Measurements from ENCODE around the gene MBLAC2. TPM values are rescaled to one million over a fixed set of nuclear protein-coding genes. Genes with fewer than 3 reads are reported as not detected.

The MBLAC2 gene
- 3.8 TPM for polyA plus RNA-seq (2013, experiment 1 of 2; ENCODE audit: insufficient read length)
- 4.1 TPM for polyA plus RNA-seq (2013, experiment 2 of 2; ENCODE audit: insufficient read length)

DNA sequence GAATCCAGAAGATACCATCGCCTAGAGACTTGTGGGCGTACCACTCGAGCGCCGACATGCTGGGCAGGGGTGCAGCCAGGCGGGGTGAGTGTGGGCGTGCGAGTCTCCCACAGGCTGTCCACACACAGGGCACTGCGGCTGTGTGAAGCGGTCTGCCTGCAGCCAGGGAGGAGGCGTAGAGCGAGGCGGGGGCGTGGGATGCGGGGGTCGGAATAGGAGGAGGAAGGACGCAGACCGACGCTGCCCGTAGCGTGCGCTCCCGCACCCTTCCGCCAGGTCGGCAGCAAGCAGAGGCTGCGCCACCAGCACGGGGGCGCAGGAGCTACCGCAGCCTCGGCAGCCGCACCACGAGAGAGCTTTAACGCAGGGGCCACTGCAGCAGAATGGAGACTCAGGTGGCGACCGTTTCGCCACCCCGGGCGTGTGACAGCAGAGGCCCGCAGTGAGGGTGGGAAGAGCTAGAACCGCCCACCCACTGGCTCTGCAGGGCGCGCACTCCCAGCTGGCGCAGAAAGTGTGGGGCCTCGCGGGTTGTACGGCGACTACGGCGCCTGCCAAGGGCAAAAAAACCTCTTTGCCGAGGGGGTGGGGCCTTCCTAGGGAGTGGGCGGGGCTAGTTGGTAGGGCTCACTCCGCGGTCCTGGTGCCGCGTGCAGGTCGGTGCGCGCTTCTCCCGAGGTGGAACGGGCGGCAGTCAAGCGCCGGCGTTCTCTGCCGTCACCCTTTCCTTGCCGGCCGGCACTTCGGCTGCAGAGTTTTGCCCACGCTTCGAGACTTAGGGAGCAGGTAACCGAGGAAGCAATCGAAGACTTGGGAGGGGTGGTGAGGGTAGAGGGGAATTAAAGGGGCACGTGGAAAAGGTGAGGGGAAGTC, at the start of gene MBLAC2, which contains the start of gene POLR3G:
MBLAC2 (minus strand) TSS at position 537 of the 873 bp plus-strand sequence; CDS start at position 58, 479 bp downstream.
POLR3G (plus strand) TSS at position 630 of the 873 bp plus-strand sequence. CDS start 10,704 bp downstream, outside the sequence.
- peak; percentile 91 for DNase-seq

GRCh38 chr5:90519081-90519480, 44.5 kb upstream of the MBLAC2 start:
- DNase-seq = no peak

DNA sequence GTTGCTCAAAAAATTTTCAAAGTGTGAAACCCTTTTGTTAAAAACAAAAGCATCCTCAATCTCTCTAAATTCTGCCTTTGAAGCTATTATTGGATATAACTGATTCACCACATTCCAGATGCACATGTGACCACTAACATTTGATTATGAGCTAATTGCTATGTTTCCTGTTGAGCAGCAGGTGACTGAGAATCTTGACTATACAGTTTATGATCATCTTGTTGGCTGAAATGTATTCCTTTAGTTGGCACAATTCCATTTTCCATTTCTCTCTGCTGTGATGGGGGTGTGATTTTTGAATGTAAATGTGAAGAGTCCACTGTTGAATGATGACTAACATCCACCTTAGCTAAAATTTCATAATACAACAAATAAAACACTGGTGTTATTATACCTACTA, 44.1 kb upstream of the MBLAC2 start:
- peak; percentile 16 for DNase-seq

GRCh38 chr5:90514520-90514919, 39.9 kb upstream of the MBLAC2 start:
- DNase-seq = no peak

DNA sequence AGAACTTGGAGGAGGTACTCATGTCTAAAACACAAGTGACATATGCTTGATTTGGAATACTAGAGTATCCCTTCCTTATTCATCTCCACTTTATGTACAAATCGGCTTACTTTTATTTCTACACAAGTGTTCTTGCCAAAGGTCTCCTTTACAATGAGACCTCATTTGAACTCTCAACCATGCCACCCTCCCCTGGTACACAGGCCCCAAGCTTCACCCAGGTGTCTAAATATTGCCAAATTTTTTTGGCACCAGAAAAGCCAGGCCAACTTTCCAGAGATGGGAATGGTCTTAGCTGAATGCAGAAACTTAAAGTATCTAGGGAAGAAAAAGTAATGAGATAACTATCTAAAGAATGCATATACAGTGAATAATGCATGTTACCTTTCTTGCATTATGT, 35.9 kb upstream of the MBLAC2 start:
- no peak for DNase-seq

DNA sequence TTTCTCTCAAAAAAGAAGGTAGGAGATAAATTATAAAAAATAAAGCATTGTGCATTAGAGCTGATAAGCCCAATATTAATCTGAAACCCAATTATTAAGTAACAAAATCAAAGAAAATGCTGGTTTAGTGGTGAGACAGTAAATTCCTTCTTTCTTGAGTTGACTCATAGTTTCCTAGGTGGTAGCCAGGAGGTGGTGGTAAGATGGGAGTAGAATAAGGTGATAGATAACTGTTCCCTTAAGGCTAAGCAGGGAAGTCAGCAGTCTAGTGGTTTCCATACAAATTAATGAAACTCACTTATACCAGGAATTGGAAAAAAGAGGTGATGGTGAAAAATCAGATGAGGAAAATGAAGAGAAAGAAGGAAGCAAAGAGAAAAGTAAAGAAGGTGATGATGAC, 31.6 kb upstream of the MBLAC2 start:
- DNase-seq = no peak

DNA sequence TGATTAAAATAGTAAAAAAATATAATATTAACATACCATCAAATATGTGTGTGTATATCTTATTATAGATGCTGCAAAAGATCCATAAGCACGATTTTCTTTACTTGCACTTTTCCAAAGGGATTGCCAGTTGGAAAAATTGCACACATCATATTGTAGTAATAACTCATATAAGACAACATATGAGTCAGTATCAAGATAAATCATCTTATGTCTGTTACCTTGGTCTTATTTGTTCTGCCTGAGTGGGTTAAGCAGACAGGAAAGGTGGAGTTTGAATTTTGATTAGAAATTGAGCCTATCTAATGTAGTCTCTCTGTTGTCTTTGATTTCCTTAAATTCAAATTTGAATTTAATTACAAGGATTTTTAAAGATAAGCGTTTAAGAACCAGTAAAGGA, 30.2 kb upstream of the MBLAC2 start:
- DNase-seq = no peak

DNA sequence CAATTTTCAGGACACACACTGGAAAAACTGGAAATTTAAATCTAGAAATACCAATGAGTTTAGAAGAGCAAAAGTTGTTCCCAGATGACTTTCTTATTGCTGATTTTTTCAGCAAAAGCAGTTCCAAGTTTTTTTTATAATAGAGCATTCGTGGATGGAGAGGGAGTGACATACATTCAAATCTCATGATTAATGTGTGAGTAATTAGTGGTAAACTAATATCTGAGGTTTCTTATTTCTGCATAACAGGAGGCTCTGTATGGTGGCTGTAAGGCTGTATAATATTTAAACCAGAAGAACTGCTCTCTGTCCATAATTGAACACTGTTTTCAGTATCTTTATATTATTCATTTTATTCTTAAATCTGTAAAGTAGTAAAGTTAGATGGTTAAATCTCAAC, 29.0 kb upstream of the MBLAC2 start:
- DNase-seq = peak; percentile 22

DNA sequence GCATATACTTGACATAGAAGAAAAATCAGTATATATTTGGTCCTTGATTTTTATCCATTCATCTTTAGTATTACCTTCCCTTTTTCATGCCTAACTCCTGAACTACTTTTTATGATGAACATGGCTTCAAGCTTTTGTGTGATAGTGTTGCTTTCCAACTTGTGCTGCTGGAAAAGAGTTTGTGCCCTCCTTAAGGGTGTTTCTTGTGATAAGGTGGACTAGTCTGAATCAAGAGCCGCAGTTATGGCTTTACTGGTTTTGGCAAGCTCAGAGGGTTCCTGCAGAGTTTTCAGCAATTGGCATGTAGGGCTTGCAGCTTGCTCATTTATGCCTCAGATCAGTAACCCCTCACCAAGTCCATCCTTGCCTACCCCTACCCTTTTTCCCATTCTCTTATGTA, 20.6 kb upstream of the MBLAC2 start:
- no peak for DNase-seq

DNA sequence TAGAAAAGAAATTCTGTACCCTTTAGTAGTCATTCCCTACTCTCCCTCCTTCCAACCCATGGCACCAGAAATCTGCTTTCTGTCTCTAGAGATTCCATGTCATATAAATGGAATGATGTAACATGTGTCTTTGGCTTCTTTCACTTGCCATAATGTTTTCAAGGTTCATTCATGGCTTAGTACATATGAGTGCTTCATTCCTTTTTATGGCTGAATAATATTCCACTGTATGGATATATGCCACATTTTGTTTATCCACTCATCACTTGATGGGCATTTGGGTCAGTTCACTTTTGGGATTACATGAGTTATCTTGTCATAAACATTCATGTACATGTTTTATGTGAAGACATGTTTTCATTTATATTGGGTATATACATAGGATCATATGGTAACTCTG, 19.5 kb upstream of the MBLAC2 start:
- DNase-seq = no peak

- peak; percentile 65 for DNase-seq
These were observed 14.2 kb upstream of the MBLAC2 start for GRCh38 chr5:90488791-90489190.

GRCh38 chr5:90484540-90484939, 10.0 kb upstream of the MBLAC2 start:
- DNase-seq = no peak

DNA sequence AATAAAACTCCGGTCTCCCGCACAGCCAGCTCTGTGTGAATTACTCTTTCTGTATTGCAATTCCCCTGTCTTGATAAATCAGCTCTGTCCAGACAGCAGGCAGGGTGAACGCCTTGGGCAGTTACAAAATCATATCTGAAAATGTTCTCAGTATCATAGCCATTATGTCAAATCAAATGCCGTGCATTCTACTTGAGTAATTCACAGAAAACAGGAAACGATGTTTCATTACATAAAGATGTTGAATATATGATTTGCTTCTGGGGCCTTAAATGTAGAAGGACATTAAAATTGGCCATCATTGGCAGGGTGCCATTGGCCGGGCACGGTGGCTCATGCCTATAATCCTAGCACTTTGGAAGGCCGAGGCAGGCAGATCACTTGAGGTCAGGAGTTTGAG, 8.6 kb upstream of the MBLAC2 start:
- DNase-seq = no peak

GRCh38 chr5:90480699-90481098, 6.1 kb upstream of the MBLAC2 start:
- no peak for DNase-seq

DNA sequence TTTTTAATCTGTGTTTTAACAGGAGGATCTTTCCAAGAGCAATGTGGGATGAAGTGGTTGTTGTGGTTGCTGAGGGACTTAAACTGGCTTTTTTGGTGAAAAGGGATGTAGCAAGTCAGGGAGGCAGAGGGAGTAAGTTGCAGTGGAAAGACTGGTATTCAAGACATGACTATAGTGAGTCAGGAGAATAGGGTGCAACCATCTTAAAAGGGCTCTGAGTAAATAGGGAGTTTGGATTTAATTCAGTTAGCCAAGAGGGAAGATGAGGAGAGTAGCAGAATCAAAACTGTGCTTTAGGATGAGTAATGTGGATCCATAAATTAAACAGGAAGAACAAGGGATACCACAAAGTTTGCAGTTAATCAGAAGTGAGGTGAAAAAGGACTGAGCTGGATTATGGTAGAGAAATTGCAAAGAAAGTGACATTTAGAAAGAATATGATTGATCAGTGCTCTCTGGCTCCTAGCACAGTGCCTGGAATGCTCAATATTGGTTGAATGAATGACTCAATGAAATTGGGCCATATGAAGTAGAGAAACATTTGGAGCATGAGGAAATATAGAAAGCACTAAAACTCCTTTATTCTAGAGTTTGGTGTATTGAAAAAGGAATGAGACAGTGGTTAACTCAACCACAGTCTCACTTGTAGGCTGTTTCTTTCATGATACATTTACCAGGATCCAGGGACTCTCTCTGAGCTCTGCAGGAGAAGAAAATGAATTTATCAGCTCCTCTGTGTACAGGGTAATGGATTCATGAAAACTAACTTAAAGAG, 5.2 kb upstream of the MBLAC2 start:
- peak; percentile 52 for DNase-seq

GRCh38 chr5:90477621-90478215, 3.1 kb upstream of the MBLAC2 start:
- no peak for DNase-seq

DNA sequence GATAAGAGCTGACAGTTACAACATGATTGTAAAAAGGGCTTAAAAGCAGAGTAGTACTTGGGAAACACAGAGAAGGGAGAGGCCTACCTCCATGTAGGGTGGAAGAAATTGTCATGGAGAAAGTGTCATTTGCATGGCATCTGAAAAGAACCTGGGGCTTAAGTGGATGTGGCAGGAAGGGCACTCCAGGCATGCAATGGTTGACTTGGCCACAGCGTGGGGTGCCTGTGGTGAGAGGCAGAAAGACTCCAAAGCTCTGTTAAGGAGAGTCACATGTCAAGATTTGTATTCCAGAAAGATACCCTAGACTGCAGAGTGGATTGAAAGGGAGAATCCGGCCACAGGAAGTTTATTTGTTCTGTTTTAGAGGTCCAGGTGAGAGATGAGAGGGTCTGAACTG, 2.5 kb upstream of the MBLAC2 start:
- DNase-seq = no peak

DNA sequence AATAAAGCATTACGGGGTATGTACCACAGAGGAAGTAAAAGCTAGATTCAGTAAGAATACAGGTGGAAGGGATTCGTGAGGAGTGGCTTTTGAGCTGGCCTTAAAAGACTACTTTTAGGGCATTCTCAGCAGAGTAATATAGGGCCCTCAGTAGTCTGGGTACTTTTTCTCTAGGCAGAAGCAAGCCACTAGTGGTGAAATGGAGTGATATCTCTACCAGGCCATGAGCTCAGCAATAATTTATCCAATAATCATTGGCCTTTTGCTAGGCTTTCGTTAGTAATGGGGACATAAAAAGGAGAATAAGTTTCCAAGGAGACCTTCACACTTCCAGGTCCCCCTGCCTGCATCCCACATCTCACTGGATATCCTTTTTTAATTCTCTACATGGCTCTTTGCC, 1.8 kb upstream of the MBLAC2 start:
- DNase-seq = no peak

- no peak for DNase-seq
These were observed 937 bp upstream of the MBLAC2 start for GRCh38 chr5:90475436-90475980.

GRCh38 chr5:90473396-90474234, 956 bp downstream of the MBLAC2 start:
- no peak for DNase-seq

DNA sequence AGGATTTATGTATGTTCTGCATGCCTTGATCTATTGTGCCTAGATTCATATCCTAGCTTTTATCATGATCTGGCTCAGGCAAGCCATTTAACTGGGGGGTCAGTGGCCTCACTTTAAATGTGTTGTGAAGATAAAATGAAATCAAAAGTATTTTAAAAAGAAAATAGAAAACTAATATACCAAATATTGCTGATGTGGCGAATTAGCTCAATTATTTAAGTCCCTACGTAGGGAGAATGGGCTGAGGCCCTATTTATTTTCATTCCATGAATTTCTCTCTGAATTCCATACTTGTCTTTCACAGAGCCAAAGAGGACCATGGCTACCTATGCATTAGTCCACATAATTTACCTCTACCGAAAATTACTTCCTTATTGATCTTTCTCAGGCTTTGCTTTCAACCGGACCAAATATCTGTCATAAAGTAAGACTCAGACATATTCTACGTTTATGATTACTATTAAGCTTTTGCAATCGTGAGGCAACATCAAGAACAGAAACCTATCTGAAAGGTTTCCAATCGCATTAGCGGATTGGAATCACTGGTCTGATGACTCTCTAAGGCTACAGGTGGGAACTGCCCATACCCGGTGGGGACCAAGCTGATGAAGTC, 1.7 kb downstream of the MBLAC2 start:
- DNase-seq = no peak

Data from fibroblast of skin of abdomen (primary cell).